H9 (cell line): ENCODE data around the gene SDR42E2. TPM values are rescaled to one million over a fixed set of nuclear protein-coding genes. Genes with fewer than 3 reads are reported as not detected.
A peak's percentile ranks its signal among the peaks of the same experiment; 100 is the strongest.

Source experiments
- DNase-seq: peaks from one replicate; pipeline ENCODE4 v3.0.0-alpha.2; 2017
- H2AFZ ChIP-seq: one replicate; pipeline ENCODE4 v1.6.1; 2013; ENCODE audit warnings: mild to moderate bottlenecking, low read length, control low read depth, moderate library complexity
- H2AK5ac ChIP-seq: 2 replicates; pipeline ENCODE4 v1.6.1; 2013; ENCODE audit warnings: low read length, control low read depth, mixed read lengths; ENCODE audit not compliant: insufficient read length
- H2BK120ac ChIP-seq: one replicate; pipeline ENCODE4 v1.6.1; 2013; ENCODE audit warnings: low read depth, mild to moderate bottlenecking, low read length, control low read depth, inconsistent platforms; ENCODE audit not compliant: poor library complexity, severe bottlenecking
- H2BK12ac ChIP-seq: 2 replicates; pipeline ENCODE4 v1.6.1; 2013; ENCODE audit warnings: low read length, control low read depth, mixed read lengths, low read depth; ENCODE audit not compliant: insufficient read length
- H2BK15ac ChIP-seq: 2 replicates; pipeline ENCODE4 v1.6.1; 2013; ENCODE audit warnings: low read depth, low read length, control low read depth
- H2BK20ac ChIP-seq: one replicate; pipeline ENCODE4 v1.6.1; 2013; ENCODE audit warnings: low read depth, mild to moderate bottlenecking, low read length, control low read depth, inconsistent platforms; ENCODE audit not compliant: poor library complexity, severe bottlenecking
- H2BK5ac ChIP-seq: 2 replicates; pipeline ENCODE4 v1.6.1; 2013; ENCODE audit warnings: low read length, control low read depth, mixed read lengths; ENCODE audit not compliant: insufficient read length
- H3K14ac ChIP-seq: 2 replicates; pipeline ENCODE4 v1.6.1; 2013; ENCODE audit warnings: low read length, control low read depth; ENCODE audit not compliant: insufficient read depth
- H3K18ac ChIP-seq: 2 replicates; pipeline ENCODE4 v1.6.1; 2013; ENCODE audit warnings: low read depth, mild to moderate bottlenecking, mixed read lengths, low read length, control low read depth; ENCODE audit not compliant: insufficient read length
- H3K23ac ChIP-seq: 2 replicates; pipeline ENCODE4 v1.6.1; 2013; ENCODE audit warnings: low read length, control low read depth, mixed read lengths, low read depth; ENCODE audit not compliant: insufficient read length
- H3K23me2 ChIP-seq: 2 replicates; pipeline ENCODE4 v1.6.1; 2013; ENCODE audit warnings: low read depth, mild to moderate bottlenecking, mixed read lengths, low read length, control low read depth; ENCODE audit not compliant: insufficient read length, poor library complexity, severe bottlenecking
- H3K27ac ChIP-seq: 2 replicates; pipeline ENCODE4 v1.5.1; 2013; ENCODE audit warnings: low read length, control low read depth, mixed read lengths, low read depth; ENCODE audit not compliant: insufficient read length
- H3K27me3 ChIP-seq: 2 replicates; pipeline ENCODE4 v1.6.1; 2013; ENCODE audit warnings: low read length, control low read depth, inconsistent platforms; ENCODE audit not compliant: insufficient read depth
- H3K4ac ChIP-seq: 2 replicates; pipeline ENCODE4 v1.6.1; 2013; ENCODE audit warnings: low read depth, mild to moderate bottlenecking, control low read depth, inconsistent platforms, low read length, moderate library complexity
- H3K4me1 ChIP-seq: 2 replicates; pipeline ENCODE4 v1.6.1; 2013; ENCODE audit warnings: low read length, control low read depth, inconsistent platforms; ENCODE audit not compliant: insufficient read depth
- H3K4me2 ChIP-seq: 2 replicates; pipeline ENCODE4 v1.6.1; 2013; ENCODE audit warnings: low read length, control low read depth, mixed read lengths; ENCODE audit not compliant: insufficient read length, insufficient read depth
- H3K56ac ChIP-seq: 2 replicates; pipeline ENCODE4 v1.6.1; 2013; ENCODE audit warnings: low read depth, mild to moderate bottlenecking, mixed read lengths, low read length, control low read depth; ENCODE audit not compliant: insufficient read length
- H3K79me1 ChIP-seq: 2 replicates; pipeline ENCODE4 v1.6.1; 2013; ENCODE audit warnings: low read depth, mild to moderate bottlenecking, moderate library complexity, low read length, control low read depth, inconsistent platforms; ENCODE audit not compliant: insufficient read depth, poor library complexity, severe bottlenecking
- H3K79me2 ChIP-seq: 2 replicates; pipeline ENCODE4 v1.6.1; 2013; ENCODE audit warnings: low read length, control low read depth, inconsistent platforms; ENCODE audit not compliant: insufficient read depth
- H3K9ac ChIP-seq: 2 replicates; pipeline ENCODE4 v1.6.1; 2013; ENCODE audit warnings: low read length, control low read depth, mixed read lengths; ENCODE audit not compliant: insufficient read length; ENCODE audit errors: extremely low read depth
- H3K9me3 ChIP-seq: one replicate; pipeline ENCODE4 v1.6.1; 2013; ENCODE audit warnings: low read depth, low read length, inconsistent platforms; ENCODE audit not compliant: control insufficient read depth
- H3T11ph ChIP-seq: one replicate; pipeline ENCODE4 v1.6.1; 2013; ENCODE audit warnings: mild to moderate bottlenecking, low read length, control low read depth, inconsistent platforms
- H4K20me1 ChIP-seq: one replicate; pipeline ENCODE4 v1.6.1; 2013; ENCODE audit not compliant: control insufficient read depth, insufficient read length, insufficient read depth
- H4K5ac ChIP-seq: 2 replicates; pipeline ENCODE4 v1.6.1; 2013; ENCODE audit warnings: low read depth, mild to moderate bottlenecking, mixed read lengths, low read length, control low read depth; ENCODE audit not compliant: insufficient read length
- H4K8ac ChIP-seq: replicated peaks from 2 replicates; pipeline ENCODE4 v1.6.1; 2013; ENCODE audit warnings: low read length, control low read depth, mixed read lengths, low read depth; ENCODE audit not compliant: insufficient read length
- H4K91ac ChIP-seq: 2 replicates; pipeline ENCODE4 v1.6.1; 2013; ENCODE audit warnings: low read depth, mild to moderate bottlenecking, moderate library complexity, mixed read lengths, low read length, control low read depth; ENCODE audit not compliant: insufficient read length
- H3K27ac Mint-ChIP-seq, 3 experiments: 2 replicates in 2 of 3; 3 replicates in 1 of 3; pipeline ENCODE4 v1.8.0; 2020 to 2021; ENCODE audit warnings: mixed read lengths in 3 of 3, mild to moderate bottlenecking in 1 of 3, moderate library complexity in 1 of 3
- H3K27me3 Mint-ChIP-seq: 2 replicates; pipeline ENCODE4 v1.8.0; 2021; ENCODE audit warnings: low read depth, mild to moderate bottlenecking, moderate library complexity, mixed read lengths
- H3K36me3 Mint-ChIP-seq, 3 experiments: 2 replicates in 2 of 3; 3 replicates in 1 of 3; pipeline ENCODE4 v1.8.0; 2020 to 2021; ENCODE audit warnings: low read depth in 3 of 3, mixed read lengths in 3 of 3; ENCODE audit not compliant: insufficient read depth in 1 of 3
- H3K4me1 Mint-ChIP-seq, 2 experiments: 2 replicates each; pipeline ENCODE4 v1.8.0; 2020; ENCODE audit warnings: mixed read lengths in 2 of 2
- H3K4me3 Mint-ChIP-seq, 2 experiments: 2 replicates in 1 of 2; 3 replicates in 1 of 2; pipeline ENCODE4 v1.8.0; 2020 to 2021; ENCODE audit warnings: mild to moderate bottlenecking in 2 of 2, mixed read lengths in 2 of 2, moderate library complexity in 1 of 2
- H3K9me3 Mint-ChIP-seq, 2 experiments: 2 replicates in 1 of 2; 3 replicates in 1 of 2; pipeline ENCODE4 v1.8.0; 2020; ENCODE audit warnings: mild to moderate bottlenecking in 2 of 2, mixed read lengths in 2 of 2, moderate library complexity in 1 of 2
- CTCF ChIP-seq: fragments of 200-600 bp; sonication (generic); conservative IDR thresholded peaks from 3 replicates; pipeline ENCODE4 v1.8.0; 2021; ENCODE audit warnings: antibody characterized with exemption, mild to moderate bottlenecking
- WGBS: extraction: QIAGEN DNeasy Blood & Tissue Kit; methylation state at CpG from one replicate; pipeline ENCODE4 v1.1.7; 2013; ENCODE audit warnings: missing lambda C conversion rate, low lambda C conversion rate, mixed read lengths; ENCODE audit not compliant: insufficient read length; ENCODE audit errors: extremely low coverage; 5-methylcytosine and 5-hydroxymethylcytosine counted together
- total RNA-seq: library from RNA; stranded (reverse); gene quantifications from 2 replicates; pipeline ENCODE4 v1.2.1, GENCODE V29; 2021

The SDR42E2 gene
- total RNA-seq, 1 experiment from 2014 or later = 0.09 TPM

- Histone ChIP-seq H3K4me2 (peak overlapping the region; percentile 24), H2BK20ac (no peak overlapping the region)
- peak; percentile 51 for DNase-seq
These were observed 62.8 kb downstream of the SDR42E2 start for GRCh38 chr16:22225060-22225459.

More at GRCh38 chr16:22225060-22225459, 62.8 kb downstream of the SDR42E2 start:
- Mint-ChIP-seq H3K27ac (peak overlapping the region; percentile 38 to 86 (median 58); a peak in 6 of 7 replicates), H3K9me3 (0 out of 5 replicates have a peak, but pooled peaks cover 0 to 2% of the 10 kb centered on the region in 2 experiments), H3K27me3 (no peaks in the 10 kb centered on the region), H3K36me3 (peaks cover 5 to 13% (median 11%) of the 10 kb centered on the region in 3 experiments; a peak in 5 of 7 replicates), H3K4me1 (peaks cover 21 to 25% of the 10 kb centered on the region in 2 experiments), H3K4me3 (peak overlapping the region in 1 of 2 experiments; percentile 3; a peak in 2 of 5 replicates)
- Histone ChIP-seq H4K20me1 (no peaks in the 10 kb centered on the region), H2AFZ (no peak overlapping the region), H3K56ac (no peak overlapping the region), H3K14ac (peak overlapping the region; percentile 24; the same call in 1 of the 2 replicates), H3K9me3 (no peaks in the 10 kb centered on the region), H2BK120ac (no peak overlapping the region), H2BK5ac (no peak overlapping the region), H3K79me1 (peaks cover 2% of the 10 kb centered on the region), H4K5ac (no peak overlapping the region), H3K4ac (no peak overlapping the region), H3K27me3 (no peaks in the 10 kb centered on the region), H4K8ac (no peak overlapping the region), H2AK5ac (no peak overlapping the region), H3K79me2 (no peaks in the 10 kb centered on the region), H3K18ac (no peak overlapping the region), H4K91ac (no peak overlapping the region), H3K23ac (no peak overlapping the region), H2BK15ac (no peak overlapping the region), H3K4me1 (0 out of 2 replicates have a peak, but pooled peaks cover 3% of the 10 kb centered on the region), H3K9ac (no peak overlapping the region), H3K23me2 (no peaks in the 10 kb centered on the region), H3K27ac (no peak overlapping the region), H2BK12ac (no peak overlapping the region), H3T11ph (no peak overlapping the region)
- no CpG with 5 or more reads among the region's 7 CpGs for WGBS
- TF ChIP-seq CTCF = no peak
